HL-60 (cell line): ENCODE data around the gene MT1X.

Source experiments
- GABPA ChIP-seq: IDR thresholded peaks from 2 replicates; pipeline ENCODE4 v1.6.1; 2012; ENCODE audit warnings: low read depth
- POLR2AphosphoS5 ChIP-seq: IDR thresholded peaks from 2 replicates; pipeline ENCODE4 v1.6.1; 2012; ENCODE audit warnings: low read depth
- TF ChIP-seq, protein P1 (sequence below): IDR thresholded peaks from one replicate; pipeline ENCODE4 v1.5.1; 2011; ENCODE audit warnings: low read length, control low read depth, inconsistent platforms; ENCODE audit not compliant: insufficient read depth
- TF ChIP-seq, protein P2 (sequence below): IDR thresholded peaks from 2 replicates; pipeline ENCODE4 v1.6.1; 2012; ENCODE audit warnings: low read depth; ENCODE audit not compliant: insufficient replicate concordance

DNA sequence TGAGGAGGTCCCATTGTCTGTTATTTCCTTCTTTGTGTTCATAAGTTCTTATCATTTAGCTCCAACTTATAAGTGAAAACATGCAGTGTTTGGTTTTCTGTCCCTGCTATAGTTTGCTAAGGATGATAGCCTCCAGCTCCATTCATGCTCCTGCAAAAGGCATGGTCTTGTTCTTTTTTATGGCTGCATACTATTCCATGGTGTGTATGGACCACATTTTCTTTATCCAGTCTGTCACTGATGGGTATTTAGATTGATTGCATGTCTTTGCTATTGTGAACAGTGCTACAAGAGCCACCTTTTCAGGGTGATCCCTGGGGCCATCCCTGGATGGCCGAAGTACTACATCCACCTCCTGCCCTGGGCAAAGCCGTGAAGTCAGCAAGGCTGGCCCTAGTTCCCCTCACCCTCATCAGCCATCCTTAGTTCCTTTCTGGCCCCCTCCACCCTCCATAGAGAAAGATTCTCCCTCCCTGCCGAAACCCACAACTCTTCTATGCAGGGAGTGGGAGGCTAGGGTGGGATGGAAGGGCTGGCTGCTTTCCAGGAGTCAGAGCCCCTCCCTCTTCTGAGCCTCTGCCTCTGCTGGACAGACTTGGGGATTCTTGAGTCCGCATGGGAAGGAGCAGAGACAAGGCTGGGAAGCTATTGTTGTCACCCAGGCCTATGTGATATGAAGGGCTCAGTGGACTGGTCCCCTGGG is 8.3 kb downstream of the MT1X start:
- TF ChIP-seq, protein P1, sequence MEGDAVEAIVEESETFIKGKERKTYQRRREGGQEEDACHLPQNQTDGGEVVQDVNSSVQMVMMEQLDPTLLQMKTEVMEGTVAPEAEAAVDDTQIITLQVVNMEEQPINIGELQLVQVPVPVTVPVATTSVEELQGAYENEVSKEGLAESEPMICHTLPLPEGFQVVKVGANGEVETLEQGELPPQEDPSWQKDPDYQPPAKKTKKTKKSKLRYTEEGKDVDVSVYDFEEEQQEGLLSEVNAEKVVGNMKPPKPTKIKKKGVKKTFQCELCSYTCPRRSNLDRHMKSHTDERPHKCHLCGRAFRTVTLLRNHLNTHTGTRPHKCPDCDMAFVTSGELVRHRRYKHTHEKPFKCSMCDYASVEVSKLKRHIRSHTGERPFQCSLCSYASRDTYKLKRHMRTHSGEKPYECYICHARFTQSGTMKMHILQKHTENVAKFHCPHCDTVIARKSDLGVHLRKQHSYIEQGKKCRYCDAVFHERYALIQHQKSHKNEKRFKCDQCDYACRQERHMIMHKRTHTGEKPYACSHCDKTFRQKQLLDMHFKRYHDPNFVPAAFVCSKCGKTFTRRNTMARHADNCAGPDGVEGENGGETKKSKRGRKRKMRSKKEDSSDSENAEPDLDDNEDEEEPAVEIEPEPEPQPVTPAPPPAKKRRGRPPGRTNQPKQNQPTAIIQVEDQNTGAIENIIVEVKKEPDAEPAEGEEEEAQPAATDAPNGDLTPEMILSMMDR: no peak
- TF ChIP-seq, protein P2, sequence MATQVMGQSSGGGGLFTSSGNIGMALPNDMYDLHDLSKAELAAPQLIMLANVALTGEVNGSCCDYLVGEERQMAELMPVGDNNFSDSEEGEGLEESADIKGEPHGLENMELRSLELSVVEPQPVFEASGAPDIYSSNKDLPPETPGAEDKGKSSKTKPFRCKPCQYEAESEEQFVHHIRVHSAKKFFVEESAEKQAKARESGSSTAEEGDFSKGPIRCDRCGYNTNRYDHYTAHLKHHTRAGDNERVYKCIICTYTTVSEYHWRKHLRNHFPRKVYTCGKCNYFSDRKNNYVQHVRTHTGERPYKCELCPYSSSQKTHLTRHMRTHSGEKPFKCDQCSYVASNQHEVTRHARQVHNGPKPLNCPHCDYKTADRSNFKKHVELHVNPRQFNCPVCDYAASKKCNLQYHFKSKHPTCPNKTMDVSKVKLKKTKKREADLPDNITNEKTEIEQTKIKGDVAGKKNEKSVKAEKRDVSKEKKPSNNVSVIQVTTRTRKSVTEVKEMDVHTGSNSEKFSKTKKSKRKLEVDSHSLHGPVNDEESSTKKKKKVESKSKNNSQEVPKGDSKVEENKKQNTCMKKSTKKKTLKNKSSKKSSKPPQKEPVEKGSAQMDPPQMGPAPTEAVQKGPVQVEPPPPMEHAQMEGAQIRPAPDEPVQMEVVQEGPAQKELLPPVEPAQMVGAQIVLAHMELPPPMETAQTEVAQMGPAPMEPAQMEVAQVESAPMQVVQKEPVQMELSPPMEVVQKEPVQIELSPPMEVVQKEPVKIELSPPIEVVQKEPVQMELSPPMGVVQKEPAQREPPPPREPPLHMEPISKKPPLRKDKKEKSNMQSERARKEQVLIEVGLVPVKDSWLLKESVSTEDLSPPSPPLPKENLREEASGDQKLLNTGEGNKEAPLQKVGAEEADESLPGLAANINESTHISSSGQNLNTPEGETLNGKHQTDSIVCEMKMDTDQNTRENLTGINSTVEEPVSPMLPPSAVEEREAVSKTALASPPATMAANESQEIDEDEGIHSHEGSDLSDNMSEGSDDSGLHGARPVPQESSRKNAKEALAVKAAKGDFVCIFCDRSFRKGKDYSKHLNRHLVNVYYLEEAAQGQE: no peak
- TF ChIP-seq GABPA (no peak), POLR2AphosphoS5 (no peak)
